H1 (cell line): ENCODE results near the gene SVIL.

Experiments used
- KDM1A ChIP-seq: fragments of 200-600, 300-600 bp; sonication (generic); IDR thresholded peaks from 2 replicates; pipeline ENCODE4 v1.7.1; 2016; ENCODE audit warnings: mild to moderate bottlenecking, low read length, borderline replicate concordance
- POLR2AphosphoS5 ChIP-seq: IDR thresholded peaks from 2 replicates; pipeline ENCODE4 v1.6.1; 2011; ENCODE audit warnings: low read depth, low read length

DNA sequence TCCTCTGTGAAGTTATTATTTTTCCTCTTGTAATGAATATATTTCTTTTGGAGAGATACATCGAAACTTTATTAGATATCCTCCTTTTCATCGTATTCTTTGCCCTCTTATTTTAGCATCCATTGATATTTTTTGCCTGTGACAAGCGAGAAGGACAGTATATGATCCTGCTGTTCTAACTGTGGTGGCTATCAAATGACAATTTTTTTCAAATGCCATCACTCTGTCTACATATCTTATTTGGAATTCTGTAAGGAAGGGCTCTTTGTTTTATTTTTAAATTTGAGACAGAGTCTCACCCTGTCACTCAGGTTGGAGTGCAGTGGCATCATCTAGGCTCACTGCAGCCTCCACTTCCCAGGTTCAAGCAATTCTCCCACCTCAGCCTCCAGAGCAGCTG is 217.4 kb downstream of the SVIL start:
- TF ChIP-seq KDM1A (no peak), POLR2AphosphoS5 (no peak)
